ENCODE measurements around the gene TEX38. TPM values are rescaled to one million over a fixed set of nuclear protein-coding genes. Genes with fewer than 3 reads are reported as not detected.

Gene TEX38
- total RNA-seq (2022) (not detected in 2 replicates), Bru-seq, nascent RNA (not detected), BruChase-seq, experiment 1, labeled RNA remaining after a 6-hour chase (not detected), BruChase-seq, experiment 2, labeled RNA remaining after a 2-hour chase (not detected)
- long read RNA-seq: 0 reads

DNA sequence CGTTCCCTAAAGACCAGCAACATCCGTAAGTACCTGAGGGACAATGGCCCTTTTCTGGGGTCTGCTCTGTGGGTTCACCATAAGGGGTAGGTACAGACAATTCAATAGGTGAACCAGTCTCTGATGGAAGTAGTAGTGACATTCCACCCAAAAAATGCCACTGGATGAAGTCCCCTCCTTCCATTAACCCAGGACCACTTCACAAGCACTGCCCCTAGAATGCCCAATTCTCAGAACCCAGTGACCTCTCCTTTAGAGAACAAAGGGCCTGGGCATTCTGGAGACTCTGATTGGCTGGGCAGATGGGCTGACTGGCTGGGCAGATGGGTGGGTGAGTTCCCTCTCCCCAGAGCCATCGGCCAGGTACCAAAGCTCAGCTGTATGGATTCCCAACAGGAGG lies at the start of gene TEX38:
TSS of gene TEX38 (plus strand) at position 301 of the 400 bp plus-strand sequence. CDS start at position 382, 81 bp downstream.
- CTCF ChIA-PET: interaction anchor here (0.6 kb wide), 1 partner anchor 1957 kb away, joined by 4 read pairs; no protein-coding TSS in a partner anchor
- no peaks in the 10 kb centered on the region for H3K9me3 Mint-ChIP-seq (ENCODE audit: unreplicated experiment)
- POLR2A ChIA-PET: interaction anchor here (1.1 kb wide), 1 partner anchor 47 kb away, joined by 4 read pairs; the partner anchor contains the start of gene EFCAB14
- no peak within 1 kb of the TSS for H3K4me3 Mint-ChIP-seq (ENCODE audit: unreplicated experiment)
- peaks cover 3% of the 10 kb centered on the region for H3K36me3 Mint-ChIP-seq (ENCODE audit: insufficient read depth, unreplicated experiment)
- intact Hi-C loops (cut with micrococcal nuclease): no loop called here
- H3K27ac Mint-ChIP-seq (ENCODE audit: low read depth, unreplicated experiment): no peak within 1 kb of the TSS
- DNase-seq (ENCODE audit: unreplicated experiment): no peak
- TF ChIP-seq, protein P1, sequence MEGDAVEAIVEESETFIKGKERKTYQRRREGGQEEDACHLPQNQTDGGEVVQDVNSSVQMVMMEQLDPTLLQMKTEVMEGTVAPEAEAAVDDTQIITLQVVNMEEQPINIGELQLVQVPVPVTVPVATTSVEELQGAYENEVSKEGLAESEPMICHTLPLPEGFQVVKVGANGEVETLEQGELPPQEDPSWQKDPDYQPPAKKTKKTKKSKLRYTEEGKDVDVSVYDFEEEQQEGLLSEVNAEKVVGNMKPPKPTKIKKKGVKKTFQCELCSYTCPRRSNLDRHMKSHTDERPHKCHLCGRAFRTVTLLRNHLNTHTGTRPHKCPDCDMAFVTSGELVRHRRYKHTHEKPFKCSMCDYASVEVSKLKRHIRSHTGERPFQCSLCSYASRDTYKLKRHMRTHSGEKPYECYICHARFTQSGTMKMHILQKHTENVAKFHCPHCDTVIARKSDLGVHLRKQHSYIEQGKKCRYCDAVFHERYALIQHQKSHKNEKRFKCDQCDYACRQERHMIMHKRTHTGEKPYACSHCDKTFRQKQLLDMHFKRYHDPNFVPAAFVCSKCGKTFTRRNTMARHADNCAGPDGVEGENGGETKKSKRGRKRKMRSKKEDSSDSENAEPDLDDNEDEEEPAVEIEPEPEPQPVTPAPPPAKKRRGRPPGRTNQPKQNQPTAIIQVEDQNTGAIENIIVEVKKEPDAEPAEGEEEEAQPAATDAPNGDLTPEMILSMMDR (IDR thresholded peaks at IDR 0.05; ENCODE audit: unreplicated experiment): no peak
- no TSS peak for BruUV-seq (replicated peaks)
- H3K27me3 Mint-ChIP-seq (ENCODE audit: insufficient read depth, unreplicated experiment): no peaks in the 10 kb centered on the region
- peaks cover 10% of the 10 kb centered on the region for H3K4me1 Mint-ChIP-seq (ENCODE audit: insufficient read depth, unreplicated experiment)

DNA sequence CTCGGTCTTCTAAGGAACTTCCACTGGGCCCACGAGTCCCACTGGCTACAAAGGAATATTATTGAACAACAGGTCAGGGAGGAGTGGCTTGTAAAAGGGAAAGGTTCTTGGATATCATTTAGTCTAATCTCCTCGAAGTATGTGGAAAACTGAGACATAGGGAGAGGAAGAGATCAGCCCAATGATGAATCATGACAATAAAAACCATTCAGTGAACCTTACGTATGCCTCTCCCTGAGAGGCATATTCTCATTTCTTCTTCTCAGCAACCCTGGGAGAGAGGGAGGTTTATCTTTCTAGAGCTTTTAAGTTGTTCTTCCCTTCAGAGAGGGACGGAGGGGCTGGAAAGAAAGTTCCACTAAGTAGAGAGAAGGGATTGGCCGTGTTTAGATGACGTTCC lies 49.7 kb upstream of the TEX38 start:
- intact Hi-C loops (cut with micrococcal nuclease): loop anchor here (1.0 kb wide), 1 partner anchor 103 kb away; no protein-coding TSS in a partner anchor
- no peak for DNase-seq (ENCODE audit: unreplicated experiment)
- no peaks in the 10 kb centered on the region for H3K9me3 Mint-ChIP-seq (ENCODE audit: unreplicated experiment)
- no TSS peak for BruUV-seq (replicated peaks)
- H3K4me3 Mint-ChIP-seq (ENCODE audit: unreplicated experiment): no peak overlapping the region
- ChIA-PET CTCF (interaction anchor here (0.8 to 1.1 kb wide), 5 partner anchors 10 to 74 kb away, joined by 3 to 5 read pairs (median 3); no protein-coding TSS in a partner anchor), POLR2A (no interaction called here)
- peaks cover 3% of the 10 kb centered on the region for H3K36me3 Mint-ChIP-seq (ENCODE audit: insufficient read depth, unreplicated experiment)
- no peak overlapping the region for H3K27ac Mint-ChIP-seq (ENCODE audit: low read depth, unreplicated experiment)
- no peaks in the 10 kb centered on the region for H3K27me3 Mint-ChIP-seq (ENCODE audit: insufficient read depth, unreplicated experiment)
- H3K4me1 Mint-ChIP-seq (ENCODE audit: insufficient read depth, unreplicated experiment): peaks cover 7% of the 10 kb centered on the region
- TF ChIP-seq, protein P1 (IDR thresholded peaks at IDR 0.05; ENCODE audit: unreplicated experiment): no peak

DNA sequence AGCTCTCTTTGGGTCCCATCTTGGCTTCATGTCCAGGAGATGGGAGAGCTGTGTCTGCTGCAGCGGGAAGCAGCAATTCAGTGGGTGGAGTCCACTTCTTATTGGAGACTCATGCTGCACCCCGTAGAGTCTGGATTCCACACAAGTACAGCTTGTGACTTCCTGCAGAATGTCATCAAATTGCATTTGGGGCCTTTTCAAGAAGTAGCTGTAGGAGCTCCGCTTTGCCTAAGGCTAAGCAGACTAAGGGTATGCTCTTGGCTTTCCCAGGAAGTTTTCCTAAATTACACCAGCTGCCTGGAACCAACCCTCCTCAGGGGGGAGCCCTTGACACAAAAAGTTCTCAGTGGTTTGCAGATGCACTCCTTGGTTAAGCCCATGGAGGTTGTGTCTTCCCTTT lies 49.3 kb upstream of the TEX38 start:
- Mint-ChIP-seq H3K36me3 (ENCODE audit: insufficient read depth, unreplicated experiment) (peaks cover 4% of the 10 kb centered on the region), H3K9me3 (ENCODE audit: unreplicated experiment) (no peaks in the 10 kb centered on the region), H3K27me3 (ENCODE audit: insufficient read depth, unreplicated experiment) (no peaks in the 10 kb centered on the region), H3K27ac (ENCODE audit: low read depth, unreplicated experiment) (no peak overlapping the region), H3K4me3 (ENCODE audit: unreplicated experiment) (no peak overlapping the region), H3K4me1 (ENCODE audit: insufficient read depth, unreplicated experiment) (peaks cover 3% of the 10 kb centered on the region)
- ChIA-PET POLR2A (no interaction called here), CTCF (interaction anchor here (0.8 to 2.2 kb wide), 6 partner anchors 10 to 103 kb away, joined by 3 to 8 read pairs (median 4); no protein-coding TSS in a partner anchor)
- BruUV-seq (replicated peaks): no TSS peak
- TF ChIP-seq, protein P1 (IDR thresholded peaks at IDR 0.05; ENCODE audit: unreplicated experiment): peak; percentile 17
- intact Hi-C loops (cut with micrococcal nuclease): loop anchor here (1.0 kb wide), 1 partner anchor 103 kb away; no protein-coding TSS in a partner anchor
- peak; percentile 61 for DNase-seq (ENCODE audit: unreplicated experiment)

DNA sequence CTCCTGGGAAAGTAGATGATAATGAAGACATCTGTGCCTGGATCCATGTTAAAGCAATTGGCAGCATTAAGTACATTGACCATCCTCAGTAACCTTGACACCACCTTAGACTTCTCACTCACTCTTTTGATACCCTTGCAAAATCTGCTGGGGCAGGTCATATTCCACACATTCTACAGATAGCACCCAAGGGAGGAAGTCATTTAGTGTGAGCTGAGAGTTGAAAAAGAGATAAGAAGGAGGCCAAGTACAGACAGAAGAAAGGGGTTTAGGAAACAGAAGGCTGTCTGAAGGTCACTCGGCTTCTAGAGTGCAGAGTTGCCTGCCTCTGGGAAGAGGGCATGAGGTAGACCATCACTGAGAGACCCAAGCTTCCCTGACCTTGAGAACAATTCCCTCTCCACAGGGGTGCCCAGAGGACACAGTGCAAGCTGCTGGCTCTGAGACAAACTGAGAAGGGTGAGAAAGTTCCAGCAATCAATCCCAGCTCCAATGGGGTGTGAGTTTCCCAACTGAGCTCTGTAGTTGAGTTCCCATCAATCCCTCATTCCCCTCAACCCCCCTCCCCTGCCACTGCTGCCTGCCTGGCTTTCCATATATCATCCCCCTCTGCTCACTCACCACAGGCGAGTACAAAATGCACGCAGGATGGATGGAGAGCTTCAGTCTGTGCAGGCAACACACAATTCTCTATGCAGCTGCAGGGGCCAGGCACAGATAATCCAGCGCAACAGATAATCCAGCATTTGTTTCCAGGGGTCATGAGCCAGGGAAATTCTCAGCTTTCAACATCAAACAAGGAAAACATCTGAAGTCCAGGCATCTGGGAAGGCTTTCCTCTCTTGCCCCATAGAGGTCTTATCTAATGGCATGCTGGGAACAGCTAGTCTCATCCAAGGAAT lies 47.7 kb upstream of the TEX38 start:
- DNase-seq (ENCODE audit: unreplicated experiment): no peak
- CTCF ChIA-PET: interaction anchor here (0.6 to 2.2 kb wide), 5 partner anchors 11 to 328 kb away, joined by 3 to 8 read pairs (median 3); partner anchors contain the start of gene MKNK1
- BruUV-seq (replicated peaks): no TSS peak
- POLR2A ChIA-PET: interaction anchor here (0.6 to 1.6 kb wide), 6 partner anchors 10 to 193 kb away, joined by 3 to 6 read pairs (median 3); partner anchors contain the start of gene MKNK1
- Mint-ChIP-seq H3K9me3 (ENCODE audit: unreplicated experiment) (no peaks in the 10 kb centered on the region), H3K36me3 (ENCODE audit: insufficient read depth, unreplicated experiment) (peaks cover 4% of the 10 kb centered on the region), H3K27ac (ENCODE audit: low read depth, unreplicated experiment) (no peak overlapping the region), H3K4me3 (ENCODE audit: unreplicated experiment) (no peak overlapping the region), H3K27me3 (ENCODE audit: insufficient read depth, unreplicated experiment) (no peaks in the 10 kb centered on the region), H3K4me1 (ENCODE audit: insufficient read depth, unreplicated experiment) (no peaks in the 10 kb centered on the region)
- intact Hi-C loops (cut with micrococcal nuclease): no loop called here
- TF ChIP-seq, protein P1 (IDR thresholded peaks at IDR 0.05; ENCODE audit: unreplicated experiment): no peak
